Gastrocnemius medialis (tissue), 4 donors: Measurements from ENCODE around the gene MICU1. TPM values are rescaled to one million over a fixed set of nuclear protein-coding genes. Genes with fewer than 3 reads are reported as not detected.

Experiments used
- ATAC-seq, 2 donors: fragments of 150-250 bp; one replicate each; pipeline ENCODE4 v1.9.1; 2016
- DNase-seq, 2 donors: peaks; one replicate each; pipeline ENCODE4 v3.0.0-alpha.2; 2019
- H3K27ac ChIP-seq, 4 donors: fragments of 200-600 bp; sonication (generic); 1 replicate in 1 of 4; 2 replicates in 3 of 4; pipeline ENCODE4 v1.5.1; 2016 to 2018; ENCODE audit warnings: mild to moderate bottlenecking in 2 of 4, moderate library complexity in 1 of 4
- H3K27me3 ChIP-seq, 3 donors: fragments of 200-600 bp; sonication (generic) in 2 of 3; 1 replicate in 1 of 3; 2 replicates in 2 of 3; pipeline versions ENCODE4 v1.5.1 to v1.6.0; 2016 to 2019; ENCODE audit warnings: mild to moderate bottlenecking in 1 of 3, moderate library complexity in 1 of 3
- H3K36me3 ChIP-seq, 2 donors: fragments of 200-600 bp; sonication (generic) in 1 of 2; one replicate each; pipeline ENCODE4 v1.5.1; 2017 to 2018
- H3K4me1 ChIP-seq, 2 donors: fragments of 200-600 bp; sonication (generic) in 1 of 2; one replicate each; pipeline ENCODE4 v1.5.1; 2016 to 2017; ENCODE audit warnings: mild to moderate bottlenecking in 2 of 2
- H3K4me3 ChIP-seq, 4 donors: fragments of 200-600 bp; sonication (generic) in 3 of 4; 1 replicate in 1 of 4; 2 replicates in 3 of 4; pipeline ENCODE4 v1.5.1; 2016 to 2019; ENCODE audit warnings: mild to moderate bottlenecking in 2 of 4
- H3K9me3 ChIP-seq, 3 donors: fragments of 200-600 bp; sonication (generic) in 2 of 3; 1 replicate in 1 of 3; 2 replicates in 2 of 3; pipeline ENCODE4 v1.5.1; 2016 to 2019
- CTCF ChIP-seq, 5 experiments: fragments of 450-650 bp in 3 of 5; fragments of 200-600 bp in 2 of 5; sonication (generic) in 2 of 5; IDR thresholded peaks in 4 of 5; conservative IDR thresholded peaks in 1 of 5; 1 replicate in 4 of 5; 2 replicates in 1 of 5; pipeline ENCODE4 v1.5.1; 2016 to 2019; ENCODE audit warnings: antibody characterized with exemption in 5 of 5, mild to moderate bottlenecking in 3 of 5, moderate library complexity in 3 of 5
- POLR2A ChIP-seq, 2 donors: fragments of 450-650 bp; IDR thresholded peaks; one replicate each; pipeline ENCODE4 v1.6.1; 2017; ENCODE audit warnings: antibody characterized with exemption in 2 of 2, mild to moderate bottlenecking in 2 of 2, moderate library complexity in 2 of 2
- in situ Hi-C, 4 donors: fragments of 200-750 bp; cut with MboI; loops; one replicate each; pipeline versions ENCODE4 v1.15.0 to v1.8.0; 2017; ENCODE audit warnings: low sequenced_read_pairs in 4 of 4
- intact Hi-C: fragments of 100-400 bp; cut with DNase I; formaldehyde crosslinking; loops from one replicate; pipeline ENCODE4 v1.15.1; 2023; ENCODE audit warnings: low total_unique reads
- total RNA-seq, 4 donors: library from RNA; depleted of rRNA; stranded (reverse); fragments of >200 nt; gene quantifications; one replicate each; pipeline versions ENCODE4 v1.1.0 to v1.2.3, GENCODE V29; 2016

MICU1 gene
- total RNA-seq, 4 donors from 2014 or later = 42.7 to 62.2 (median 51.9) TPM

- in situ Hi-C loops (no loop called here), intact Hi-C loops (no loop called here)
- Histone ChIP-seq H3K4me1 (no peaks in the 10 kb centered on the region), H3K27ac (no peak overlapping the region), H3K9me3 (no peaks in the 10 kb centered on the region), H3K27me3 (no peaks in the 10 kb centered on the region), H3K36me3 (peaks cover 0 to 28% of the 10 kb centered on the region in 2 donors), H3K4me3 (no peak overlapping the region)
- ATAC-seq (no peak), DNase-seq (no peak)
- no peak for TF ChIP-seq CTCF (IDR thresholded peaks at IDR 0.05 in 4 of 5, conservative IDR thresholded peaks at IDR 0.05 in 1 of 5)
- no peak for TF ChIP-seq POLR2A (IDR thresholded peaks at IDR 0.05)
Observed at GRCh38 chr10:72423426-72423825, 202.5 kb downstream of the MICU1 start.

GRCh38 chr10:72421885-72422540 is 203.9 kb downstream of the MICU1 start:
- TF ChIP-seq CTCF (IDR thresholded peaks at IDR 0.05 in 4 of 5, conservative IDR thresholded peaks at IDR 0.05 in 1 of 5) (no peak), POLR2A (IDR thresholded peaks at IDR 0.05) (no peak)
- no peak for ATAC-seq
- intact Hi-C loops = no loop called here

GRCh38 chr10:72419241-72419640 is 206.6 kb downstream of the MICU1 start:
- no peak overlapping the region for H3K27ac ChIP-seq
- H3K4me1 ChIP-seq = no peaks in the 10 kb centered on the region
- peaks cover 0 to 28% of the 10 kb centered on the region in 2 donors for H3K36me3 ChIP-seq
- in situ Hi-C loops (no loop called here), intact Hi-C loops (no loop called here)
- H3K9me3 ChIP-seq = no peaks in the 10 kb centered on the region
- H3K4me3 ChIP-seq = no peak overlapping the region
- no peaks in the 10 kb centered on the region for H3K27me3 ChIP-seq
- DNase-seq (no peak), ATAC-seq (no peak)
- TF ChIP-seq POLR2A (IDR thresholded peaks at IDR 0.05) (no peak), CTCF (IDR thresholded peaks at IDR 0.05 in 4 of 5, conservative IDR thresholded peaks at IDR 0.05 in 1 of 5) (no peak)

More at GRCh38 chr10:72421885-72422540, 203.9 kb downstream of the MICU1 start:
- DNase-seq = no peak
- Histone ChIP-seq H3K27ac (no peak overlapping the region), H3K4me3 (no peak overlapping the region), H3K27me3 (no peaks in the 10 kb centered on the region), H3K36me3 (peaks cover 0 to 28% of the 10 kb centered on the region in 2 donors), H3K9me3 (no peaks in the 10 kb centered on the region), H3K4me1 (no peaks in the 10 kb centered on the region)
- in situ Hi-C loops = no loop called here

- Histone ChIP-seq H3K4me3 (no peak overlapping the region), H3K27ac (no peak overlapping the region), H3K4me1 (no peaks in the 10 kb centered on the region), H3K9me3 (no peaks in the 10 kb centered on the region), H3K36me3 (peaks cover 0 to 28% of the 10 kb centered on the region in 2 donors), H3K27me3 (no peaks in the 10 kb centered on the region)
- in situ Hi-C loops = no loop called here
- ATAC-seq = no peak
- no peak for DNase-seq
- intact Hi-C loops = no loop called here
- TF ChIP-seq POLR2A (IDR thresholded peaks at IDR 0.05) = no peak
Observed at GRCh38 chr10:72418679-72419078, 207.2 kb downstream of the MICU1 start.

GRCh38 chr10:72417971-72418370 is 207.9 kb downstream of the MICU1 start:
- H3K36me3 ChIP-seq = peaks cover 0 to 25% of the 10 kb centered on the region in 2 donors
- ATAC-seq = no peak
- intact Hi-C loops = no loop called here
- TF ChIP-seq POLR2A (IDR thresholded peaks at IDR 0.05) = no peak
- TF ChIP-seq CTCF (IDR thresholded peaks at IDR 0.05 in 4 of 5, conservative IDR thresholded peaks at IDR 0.05 in 1 of 5) = no peak
- in situ Hi-C loops = no loop called here
- no peaks in the 10 kb centered on the region for H3K9me3 ChIP-seq
- no peak overlapping the region for H3K27ac ChIP-seq
- DNase-seq = no peak
- H3K27me3 ChIP-seq = no peaks in the 10 kb centered on the region
- no peaks in the 10 kb centered on the region for H3K4me1 ChIP-seq
- no peak overlapping the region for H3K4me3 ChIP-seq
